Measurements from ENCODE around the gene ADGRA3. TPM values are rescaled to one million over a fixed set of nuclear protein-coding genes. Genes with fewer than 3 reads are reported as not detected.

Gene ADGRA3
- total RNA-seq, 1 donor from 2014 or later, result 20.1 TPM

- H3K4me3 Mint-ChIP-seq (ENCODE audit: unreplicated experiment), result no peak overlapping the region
- DNase-seq (ENCODE audit: low spot score), result no peak
- no peak overlapping the region for H3K27ac Mint-ChIP-seq (ENCODE audit: unreplicated experiment)
- no peaks in the 10 kb centered on the region for H3K9me3 Mint-ChIP-seq (ENCODE audit: unreplicated experiment)
- H3K4me1 Mint-ChIP-seq (ENCODE audit: unreplicated experiment), result no peaks in the 10 kb centered on the region
- no peaks in the 10 kb centered on the region for H3K36me3 Mint-ChIP-seq (ENCODE audit: low read depth, unreplicated experiment)
- no peak for TF ChIP-seq CTCF (IDR thresholded peaks at IDR 0.05; ENCODE audit: unreplicated experiment)
- H3K27me3 Mint-ChIP-seq (ENCODE audit: unreplicated experiment), result no peaks in the 10 kb centered on the region
Observed at GRCh38 chr4:22369901-22370562, 145.8 kb downstream of the ADGRA3 start.

- TF ChIP-seq CTCF (IDR thresholded peaks at IDR 0.05; ENCODE audit: unreplicated experiment), result no peak
- no peak overlapping the region for H3K27ac Mint-ChIP-seq (ENCODE audit: unreplicated experiment)
- no peaks in the 10 kb centered on the region for H3K4me1 Mint-ChIP-seq (ENCODE audit: unreplicated experiment)
- no peaks in the 10 kb centered on the region for H3K36me3 Mint-ChIP-seq (ENCODE audit: low read depth, unreplicated experiment)
- H3K27me3 Mint-ChIP-seq (ENCODE audit: unreplicated experiment), result no peaks in the 10 kb centered on the region
- H3K9me3 Mint-ChIP-seq (ENCODE audit: unreplicated experiment), result no peaks in the 10 kb centered on the region
- H3K4me3 Mint-ChIP-seq (ENCODE audit: unreplicated experiment), result no peak overlapping the region
- no peak for DNase-seq (ENCODE audit: low spot score)
Observed at GRCh38 chr4:22363787-22364186, 152.1 kb downstream of the ADGRA3 start.

GRCh38 chr4:22363036-22363435 is 152.8 kb downstream of the ADGRA3 start:
- Mint-ChIP-seq H3K4me1 (ENCODE audit: unreplicated experiment) (no peaks in the 10 kb centered on the region), H3K36me3 (ENCODE audit: low read depth, unreplicated experiment) (no peaks in the 10 kb centered on the region)

GRCh38 chr4:22356987-22357596 is 158.8 kb downstream of the ADGRA3 start:
- no peak for TF ChIP-seq CTCF (IDR thresholded peaks at IDR 0.05; ENCODE audit: unreplicated experiment)
- Mint-ChIP-seq H3K9me3 (ENCODE audit: unreplicated experiment) (no peaks in the 10 kb centered on the region), H3K27me3 (ENCODE audit: unreplicated experiment) (peaks cover 4% of the 10 kb centered on the region), H3K4me1 (ENCODE audit: unreplicated experiment) (no peaks in the 10 kb centered on the region), H3K36me3 (ENCODE audit: low read depth, unreplicated experiment) (no peaks in the 10 kb centered on the region), H3K4me3 (ENCODE audit: unreplicated experiment) (no peak overlapping the region), H3K27ac (ENCODE audit: unreplicated experiment) (no peak overlapping the region)
- DNase-seq (ENCODE audit: low spot score), result no peak

More at GRCh38 chr4:22363036-22363435, 152.8 kb downstream of the ADGRA3 start:
- no peak overlapping the region for H3K4me3 Mint-ChIP-seq (ENCODE audit: unreplicated experiment)
- H3K9me3 Mint-ChIP-seq (ENCODE audit: unreplicated experiment), result no peaks in the 10 kb centered on the region
- H3K27ac Mint-ChIP-seq (ENCODE audit: unreplicated experiment), result no peak overlapping the region
- no peak for TF ChIP-seq CTCF (IDR thresholded peaks at IDR 0.05; ENCODE audit: unreplicated experiment)
- no peak for DNase-seq (ENCODE audit: low spot score)
- no peaks in the 10 kb centered on the region for H3K27me3 Mint-ChIP-seq (ENCODE audit: unreplicated experiment)

GRCh38 chr4:22348410-22348809 is 167.5 kb downstream of the ADGRA3 start:
- no peak overlapping the region for H3K27ac Mint-ChIP-seq (ENCODE audit: unreplicated experiment)
- no peak for TF ChIP-seq CTCF (IDR thresholded peaks at IDR 0.05; ENCODE audit: unreplicated experiment)

More at GRCh38 chr4:22348410-22348809, 167.5 kb downstream of the ADGRA3 start:
- DNase-seq (ENCODE audit: low spot score), result no peak
- Mint-ChIP-seq H3K36me3 (ENCODE audit: low read depth, unreplicated experiment) (no peaks in the 10 kb centered on the region), H3K27me3 (ENCODE audit: unreplicated experiment) (no peaks in the 10 kb centered on the region), H3K4me1 (ENCODE audit: unreplicated experiment) (no peaks in the 10 kb centered on the region), H3K9me3 (ENCODE audit: unreplicated experiment) (no peaks in the 10 kb centered on the region), H3K4me3 (ENCODE audit: unreplicated experiment) (no peak overlapping the region)
